Measurements from ENCODE around the gene SDR9C7. TPM values are rescaled to one million over a fixed set of nuclear protein-coding genes. Genes with fewer than 3 reads are reported as not detected.

Gene SDR9C7
- total RNA-seq, 1 experiment from 2014 or later: not detected

DNA sequence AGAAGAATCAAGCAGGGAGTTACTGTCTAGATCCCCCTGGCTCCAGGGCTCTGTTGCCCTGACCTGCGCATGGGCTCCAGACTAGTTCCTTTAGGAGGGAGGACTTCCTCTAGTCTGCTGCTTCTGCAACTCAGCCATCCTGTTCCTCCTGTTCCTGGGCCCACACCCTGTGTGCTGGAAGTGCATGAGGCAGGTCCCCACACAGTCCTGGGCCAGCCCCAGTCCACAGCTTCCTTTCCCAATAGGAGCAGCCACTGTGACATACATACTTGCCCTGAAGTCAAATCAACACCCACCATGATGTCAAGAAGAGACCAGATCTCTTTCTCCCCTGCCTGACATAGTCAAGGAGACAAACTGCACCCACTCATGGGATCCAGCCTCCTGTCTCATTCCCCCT is 1.3 kb downstream of the SDR9C7 start:
- Histone ChIP-seq H3K4me2 (no peak overlapping the region), H3K9me3 (ENCODE audit: insufficient read depth, low read depth) (no peaks in the 10 kb centered on the region), H2AFZ (no peak overlapping the region), H3K36me3 (ENCODE audit: low read depth) (no peaks in the 10 kb centered on the region), H4K20me1 (ENCODE audit: insufficient read depth) (no peaks in the 10 kb centered on the region), H3K27me3 (ENCODE audit: insufficient read depth, low read depth) (no peaks in the 10 kb centered on the region), H3K79me2 (ENCODE audit: low read depth) (no peaks in the 10 kb centered on the region), H3K27ac (no peak overlapping the region), H3F3A (ENCODE audit: insufficient read depth, low read depth) (no peaks in the 10 kb centered on the region), H3K4me3 (no peak overlapping the region), H3K4me1 (replicated peaks; ENCODE audit: insufficient read depth) (peaks cover 14% of the 10 kb centered on the region; the same call in 1 of the 2 replicates), H3K9me2 (ENCODE audit: insufficient read depth) (no peaks in the 10 kb centered on the region)
- ChIA-PET CTCF (interaction anchor here (0.8 kb wide), 1 partner anchor 305 kb away, joined by 3 read pairs; no protein-coding TSS in a partner anchor), POLR2A (ENCODE audit: unreplicated experiment) (no interaction called here)
- intact Hi-C loops (cut with micrococcal nuclease; ENCODE audit: unreplicated experiment): no loop called here
- no TSS peak for BruUV-seq (replicated peaks)
- TF ChIP-seq EZH2 (IDR thresholded peaks at IDR 0.05; ENCODE audit: low read depth) (no peak), CTCF (conservative IDR thresholded peaks at IDR 0.05) (no peak)
- peak; percentile 46 to 48 for DNase-seq

DNA sequence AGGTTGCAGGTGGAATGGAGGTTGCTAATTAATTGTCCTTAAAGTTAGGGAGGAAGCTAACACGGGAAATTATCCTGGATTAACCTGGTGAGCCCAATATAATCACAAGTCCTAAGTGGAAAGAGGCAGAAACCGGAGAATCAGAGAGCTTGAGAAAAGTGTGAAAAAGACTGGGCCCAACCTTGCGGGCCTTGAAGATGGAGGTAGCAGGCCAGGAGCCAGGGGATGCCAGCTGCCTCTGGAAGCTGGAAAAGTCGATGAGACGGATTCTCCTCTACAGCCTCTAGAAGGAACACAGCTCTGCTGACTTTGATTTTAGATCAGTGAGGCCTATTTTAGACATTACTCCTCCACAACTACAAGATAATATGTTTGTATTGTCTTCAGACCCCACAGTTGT is 2.1 kb downstream of the SDR9C7 start:
- TF ChIP-seq CTCF (conservative IDR thresholded peaks at IDR 0.05) (no peak), EZH2 (IDR thresholded peaks at IDR 0.05; ENCODE audit: low read depth) (no peak)
- no peaks in the 10 kb centered on the region for H3K79me2 ChIP-seq (ENCODE audit: low read depth)
- ChIA-PET POLR2A (ENCODE audit: unreplicated experiment) (no interaction called here), CTCF (no interaction called here)
- H3K9me3 ChIP-seq (ENCODE audit: insufficient read depth, low read depth): no peaks in the 10 kb centered on the region
- H3K4me2 ChIP-seq: no peak overlapping the region
- H3K4me1 ChIP-seq (replicated peaks; ENCODE audit: insufficient read depth): peaks cover 14% of the 10 kb centered on the region; the same call in 1 of the 2 replicates
- intact Hi-C loops (cut with micrococcal nuclease; ENCODE audit: unreplicated experiment): no loop called here
- H4K20me1 ChIP-seq (ENCODE audit: insufficient read depth): no peaks in the 10 kb centered on the region
- no peak overlapping the region for H3K4me3 ChIP-seq
- no peaks in the 10 kb centered on the region for H3K9me2 ChIP-seq (ENCODE audit: insufficient read depth)
- H2AFZ ChIP-seq: no peak overlapping the region
- no peak for DNase-seq
- no peaks in the 10 kb centered on the region for H3F3A ChIP-seq (ENCODE audit: insufficient read depth, low read depth)
- no TSS peak for BruUV-seq (replicated peaks)
- 0 out of 2 replicates have a peak, but pooled peaks cover 3% of the 10 kb centered on the region for H3K27me3 ChIP-seq (ENCODE audit: insufficient read depth, low read depth)
- no peaks in the 10 kb centered on the region for H3K36me3 ChIP-seq (ENCODE audit: low read depth)
- no peak overlapping the region for H3K27ac ChIP-seq

DNA sequence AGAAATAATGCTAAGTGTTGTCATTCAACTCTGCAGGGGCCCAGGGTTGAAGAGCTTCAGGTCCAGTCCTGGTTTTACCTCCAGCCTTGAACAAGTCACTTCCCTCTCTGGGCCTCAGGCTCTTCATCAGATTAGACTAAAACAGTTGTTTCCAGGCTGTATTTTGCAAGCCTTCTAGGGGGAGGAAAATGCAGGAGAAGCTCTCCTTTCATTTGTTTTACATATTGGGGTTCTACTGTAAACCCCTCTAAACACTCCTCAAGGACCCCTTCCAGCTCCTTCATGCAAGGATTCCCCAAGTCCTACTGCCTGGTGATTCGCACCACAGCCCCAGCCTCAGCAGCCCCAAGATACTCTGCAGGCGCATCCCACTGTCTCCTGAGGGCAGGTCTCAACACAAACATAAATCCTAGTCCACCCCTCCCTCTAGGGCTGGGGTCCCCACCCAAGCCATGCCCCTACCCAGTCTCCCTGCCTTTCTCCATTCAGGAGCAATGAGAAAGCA is 2.7 kb downstream of the SDR9C7 start:
- H3K4me2 ChIP-seq: no peak overlapping the region
- no peak for DNase-seq

More for the DNA sequence above, 2.7 kb downstream of the SDR9C7 start:
- intact Hi-C loops (cut with micrococcal nuclease; ENCODE audit: unreplicated experiment): no loop called here
- TF ChIP-seq CTCF (conservative IDR thresholded peaks at IDR 0.05): no peak
- no peak for TF ChIP-seq EZH2 (IDR thresholded peaks at IDR 0.05; ENCODE audit: low read depth)
- Histone ChIP-seq H3K9me3 (ENCODE audit: insufficient read depth, low read depth) (no peaks in the 10 kb centered on the region), H3K36me3 (ENCODE audit: low read depth) (no peaks in the 10 kb centered on the region), H3K9me2 (ENCODE audit: insufficient read depth) (no peaks in the 10 kb centered on the region), H3K79me2 (ENCODE audit: low read depth) (no peaks in the 10 kb centered on the region), H3K27me3 (ENCODE audit: insufficient read depth, low read depth) (0 out of 2 replicates have a peak, but pooled peaks cover 8% of the 10 kb centered on the region), H2AFZ (no peak overlapping the region), H3K4me3 (no peak overlapping the region), H3F3A (ENCODE audit: insufficient read depth, low read depth) (no peaks in the 10 kb centered on the region), H4K20me1 (ENCODE audit: insufficient read depth) (no peaks in the 10 kb centered on the region), H3K4me1 (replicated peaks; ENCODE audit: insufficient read depth) (peaks cover 14% of the 10 kb centered on the region; the same call in 1 of the 2 replicates), H3K27ac (no peak overlapping the region)
- BruUV-seq (replicated peaks): no TSS peak
- ChIA-PET POLR2A (ENCODE audit: unreplicated experiment) (interaction anchor here (0.6 kb wide), 1 partner anchor 251 kb away, joined by 15 read pairs; no protein-coding TSS in a partner anchor), CTCF (no interaction called here)
